ENCODE measurements around the gene CLDN5.

Gene CLDN5

GRCh38 chr22:19545935-19546207 is 21.7 kb upstream of the CLDN5 start:
- TF ChIP-seq CTCF (IDR thresholded peaks at IDR 0.05) = no peak

GRCh38 chr22:19543970-19544708 is 19.9 kb upstream of the CLDN5 start:
- no peak for TF ChIP-seq CTCF (IDR thresholded peaks at IDR 0.05)

GRCh38 chr22:19540394-19540793 is 16.2 kb upstream of the CLDN5 start:
- no peak for TF ChIP-seq CTCF (IDR thresholded peaks at IDR 0.05)

GRCh38 chr22:19537941-19538488 is 13.8 kb upstream of the CLDN5 start:
- TF ChIP-seq CTCF (IDR thresholded peaks at IDR 0.05) = no peak

GRCh38 chr22:19536564-19536963 is 12.4 kb upstream of the CLDN5 start:
- TF ChIP-seq CTCF (IDR thresholded peaks at IDR 0.05) = no peak

- TF ChIP-seq CTCF (IDR thresholded peaks at IDR 0.05) = no peak
These were observed 10.8 kb upstream of the CLDN5 start for GRCh38 chr22:19535001-19535400.

- no peak for TF ChIP-seq CTCF (IDR thresholded peaks at IDR 0.05)
These were observed 9.6 kb upstream of the CLDN5 start for GRCh38 chr22:19533857-19534256.

Data from LNCAP (cell line).